H1 (cell line): ENCODE measurements around the gene ERVFRD-1. TPM values are rescaled to one million over a fixed set of nuclear protein-coding genes. Genes with fewer than 3 reads are reported as not detected.

ENCODE experiments used
- GTF2F1 ChIP-seq: IDR thresholded peaks from 2 replicates; pipeline ENCODE4 v1.6.1; 2012; ENCODE audit warnings: low read depth, low read length, improper control_type of control experiment, borderline replicate concordance
- HDAC2 ChIP-seq, 2 experiments: fragments of 300-600 bp in 1 of 2; sonication (generic) in 1 of 2; IDR thresholded peaks; 2 replicates each; pipeline ENCODE4 v1.6.1; 2011 to 2012; ENCODE audit warnings: low read depth in 2 of 2, low read length in 2 of 2, mild to moderate bottlenecking in 2 of 2, moderate library complexity in 2 of 2, borderline replicate concordance in 1 of 2, inconsistent platforms in 1 of 2
- NRF1 ChIP-seq: IDR thresholded peaks from 2 replicates; pipeline ENCODE4 v1.6.1; 2011; ENCODE audit warnings: mild to moderate bottlenecking, low read depth, low read length, improper control_type of control experiment
- PHF8 ChIP-seq: fragments of 200-600 bp; sonication (generic); conservative IDR thresholded peaks from 2 replicates; pipeline ENCODE4 v1.7.1; 2012; ENCODE audit warnings: low read depth, mild to moderate bottlenecking, inconsistent platforms, low read length, moderate library complexity
- SP4 ChIP-seq: IDR thresholded peaks from 2 replicates; pipeline ENCODE4 v1.6.1; 2012; ENCODE audit warnings: low read length, inconsistent platforms
- polyA plus RNA-seq, 7 experiments: library from polyadenylated mRNA; depleted of rRNA in 3 of 7; stranded (reverse) in 5 of 7; unstranded in 2 of 7; fragments of >200 nt in 5 of 7; fragments of 200-250 nt in 2 of 7; gene quantifications; 1 replicate in 5 of 7; 2 replicates in 1 of 7; 4 replicates in 1 of 7; pipeline versions ENCODE4 v1.2.1 to v1.2.3, GENCODE V29; 2011 to 2013; ENCODE audit warnings: missing spikeins in 2 of 7, mixed read lengths in 2 of 7
- total RNA-seq: library from RNA; stranded (reverse); fragmentation: NEBNext Ultra II Directional; extraction: Animal tissue kit (Norgen Biotek cat#: 25700); gene quantifications from 2 replicates; pipeline ENCODE4 v1.2.1, GENCODE V29; 2021

The ERVFRD-1 gene
- total and polyA plus RNA-seq, 2 of the 8 experiments (the other 6 are each of a cell fraction or from before 2014, with no cell fraction given): not detected

DNA sequence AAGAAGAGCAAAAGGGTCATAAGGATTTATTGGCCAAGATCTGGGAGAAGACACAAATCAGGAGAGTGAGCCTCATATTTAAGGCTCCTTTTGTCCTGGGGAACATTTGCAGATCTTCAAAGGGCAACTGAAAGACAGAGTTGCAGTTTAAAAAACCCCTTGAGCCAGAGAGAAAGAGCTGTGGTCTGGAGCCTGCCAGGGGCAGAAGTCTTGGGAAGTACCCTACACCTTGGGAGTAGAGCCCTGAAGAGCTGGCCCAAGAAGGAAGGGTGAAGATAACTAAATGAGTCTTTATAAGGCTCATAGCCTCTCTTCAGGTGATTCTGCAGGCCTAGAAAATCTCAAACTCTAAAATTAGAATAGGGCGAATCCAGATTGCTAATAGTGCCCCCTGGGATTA is 40.0 kb upstream of the ERVFRD-1 start (continued):
- no peak for TF ChIP-seq GTF2F1
- no peak for TF ChIP-seq NRF1
- no peak for TF ChIP-seq PHF8
- no peak for TF ChIP-seq SP4
- no peak for TF ChIP-seq HDAC2 (IDR thresholded peaks at IDR 0.05; ENCODE audit: borderline replicate concordance in 1 of 2, low read depth in 2 of 2, low read length in 2 of 2)
